Measurements from ENCODE around the gene BCAS3.
A peak's percentile ranks its signal among the peaks of the same experiment; 100 is the strongest.
"Not testable (repeated sequence)": the region's sequence is repeated elsewhere in the genome, so short reads cannot be mapped to it uniquely, and the experiment has no call there.

Gene BCAS3

DNA sequence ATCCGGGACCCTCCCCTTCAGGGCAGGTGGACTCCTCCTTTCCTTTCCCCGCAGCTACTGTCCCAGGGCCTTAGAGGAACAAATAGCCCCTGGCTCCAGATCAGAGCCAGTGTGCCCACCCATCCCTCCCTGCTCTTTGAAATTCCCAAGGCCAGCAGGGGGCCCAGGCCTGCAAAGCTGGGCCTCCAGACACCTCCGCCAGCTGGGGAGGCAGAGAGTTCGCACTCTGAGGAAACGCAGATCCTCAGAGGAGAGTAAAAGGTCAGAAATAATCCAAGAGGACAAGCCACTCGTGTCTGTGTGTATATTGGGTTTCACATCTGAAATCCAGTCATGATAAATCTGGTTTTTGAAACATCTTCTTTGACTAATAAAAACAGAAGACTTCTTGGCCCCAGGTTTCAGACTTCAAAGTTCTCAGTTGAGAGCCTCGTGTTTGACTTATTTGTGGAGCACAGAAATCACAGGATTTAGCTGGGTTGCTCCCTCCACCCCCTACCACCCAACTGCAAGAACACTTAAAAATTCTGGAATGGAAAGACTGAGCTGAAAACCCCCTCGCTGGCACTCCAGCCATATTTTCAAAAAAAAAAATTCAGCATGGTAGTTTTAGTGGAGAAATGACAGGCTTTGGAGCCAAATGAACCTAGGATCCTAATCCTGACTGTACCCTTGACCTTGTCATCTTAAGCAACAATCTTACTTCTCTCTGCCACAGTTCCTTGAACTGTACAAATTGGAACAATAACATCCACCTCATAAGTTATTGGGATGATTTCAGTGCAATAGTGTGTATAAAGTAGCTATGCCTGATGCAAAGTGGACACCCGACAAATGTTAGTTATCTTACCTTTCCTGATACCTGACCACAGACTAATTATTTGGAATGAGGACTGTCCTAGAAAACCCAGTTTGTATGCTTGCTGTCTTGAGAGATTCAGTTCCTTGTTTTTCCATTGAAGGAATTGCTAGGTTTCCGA lies 677.5 kb downstream of the BCAS3 start:
- DNase-seq: no peak

DNA sequence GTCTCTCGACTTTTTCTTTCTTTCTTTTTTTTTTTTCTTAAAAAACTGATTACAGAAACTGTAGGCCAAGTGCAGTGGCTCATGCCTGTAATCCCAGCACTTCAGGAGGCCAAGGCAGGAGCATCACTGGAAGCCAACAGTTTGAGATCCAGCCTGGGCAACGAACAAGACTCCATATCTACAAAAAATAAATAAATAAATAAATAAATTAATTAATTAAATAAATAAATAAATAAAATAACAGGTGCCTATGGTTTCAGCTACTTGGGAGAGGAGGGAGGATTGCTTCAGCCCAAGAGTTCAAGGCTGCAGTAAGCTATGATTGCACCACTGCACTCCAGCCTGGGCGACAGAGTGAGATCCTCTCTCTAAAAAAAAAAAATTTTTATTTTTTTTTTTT lies 679.4 kb downstream of the BCAS3 start:
- DNase-seq: not testable (repeated sequence)

DNA sequence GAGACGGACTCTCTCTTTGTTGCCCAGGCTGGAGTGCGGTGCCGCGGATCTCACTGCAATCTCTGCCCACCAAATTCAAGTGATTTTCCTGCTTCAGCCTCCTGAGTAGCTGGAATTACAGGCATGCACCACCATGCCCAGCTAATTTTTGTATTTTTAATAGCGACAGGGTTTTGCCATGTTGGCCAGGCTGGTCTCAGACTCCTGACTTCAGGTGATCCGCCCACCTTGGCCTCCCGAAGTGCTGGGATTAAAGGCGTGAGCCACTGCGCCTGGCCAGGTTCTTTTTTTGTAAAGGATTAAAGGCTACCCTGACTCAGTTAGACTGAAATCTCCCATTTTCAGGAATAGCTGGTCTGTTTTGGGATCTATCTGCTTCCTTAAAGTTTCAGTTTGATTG lies 681.9 kb downstream of the BCAS3 start:
- not testable (repeated sequence) for DNase-seq

DNA sequence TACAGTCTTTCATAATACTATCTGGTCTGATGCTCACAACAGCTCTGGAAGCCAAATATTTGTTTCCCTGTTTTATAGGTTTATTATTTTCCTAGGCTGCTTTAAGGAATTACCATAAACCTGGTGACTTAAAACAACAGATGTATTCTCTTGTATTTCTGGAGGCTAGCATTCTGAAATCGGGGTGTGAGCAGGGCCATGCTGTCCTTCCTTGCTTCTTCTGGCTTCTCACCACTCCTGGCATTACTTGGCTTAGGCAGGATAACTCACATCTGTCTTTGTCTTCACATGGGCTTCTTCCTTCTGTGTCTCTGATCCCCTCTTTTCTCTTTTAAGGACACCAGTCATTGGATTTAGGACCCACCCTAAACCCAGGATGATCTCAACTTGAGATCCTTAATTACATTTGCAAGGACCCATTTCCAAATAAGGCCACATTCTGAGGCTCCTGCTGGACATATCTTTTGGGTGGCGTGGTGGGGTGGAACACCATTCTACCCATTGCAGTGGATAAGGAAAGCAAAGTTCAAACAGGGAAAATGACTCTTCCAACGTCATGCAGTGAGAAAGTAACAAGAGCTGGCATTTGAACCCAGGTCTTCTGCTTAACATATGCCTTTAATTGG lies 682.8 kb downstream of the BCAS3 start:
- DNase-seq: no peak

DNA sequence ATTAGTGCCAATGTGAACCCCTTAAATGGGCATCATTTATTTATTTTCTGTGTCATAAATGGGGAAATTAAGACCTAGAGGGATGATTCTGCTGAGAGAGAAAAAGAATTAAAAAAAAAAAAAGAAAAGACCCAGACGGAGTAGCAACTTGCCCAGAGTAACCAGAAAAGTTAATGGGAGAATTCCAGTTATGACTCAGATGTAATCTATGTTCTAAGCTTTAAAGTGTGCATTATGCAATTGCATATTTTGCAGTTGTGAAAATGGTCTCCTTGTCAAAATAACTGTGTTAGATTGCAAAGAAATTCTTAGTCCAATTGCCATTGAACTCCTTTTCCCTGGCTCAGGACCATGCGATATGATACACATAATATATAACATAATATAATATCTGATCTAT lies 683.4 kb downstream of the BCAS3 start:
- DNase-seq: no peak

DNA sequence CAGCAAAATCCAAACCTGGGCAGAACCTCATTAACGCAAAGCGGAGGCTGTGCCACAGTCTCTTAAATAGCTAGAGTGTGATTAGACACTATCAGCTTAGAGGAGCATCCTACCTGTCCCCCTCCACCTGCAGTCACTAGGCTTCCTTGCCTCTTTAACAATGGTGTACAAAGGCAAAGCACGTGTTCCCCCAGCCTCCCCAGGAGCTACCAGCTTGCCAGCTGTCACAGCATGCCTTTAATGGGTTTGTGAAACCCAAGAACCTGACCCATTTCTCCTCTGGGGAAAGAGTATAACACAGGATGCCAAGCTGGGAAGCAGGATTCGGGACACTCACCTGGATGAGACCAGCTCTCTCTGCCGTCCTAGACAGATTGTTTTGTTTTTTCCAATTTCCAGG lies 684.7 kb downstream of the BCAS3 start:
- DNase-seq: no peak

DNA sequence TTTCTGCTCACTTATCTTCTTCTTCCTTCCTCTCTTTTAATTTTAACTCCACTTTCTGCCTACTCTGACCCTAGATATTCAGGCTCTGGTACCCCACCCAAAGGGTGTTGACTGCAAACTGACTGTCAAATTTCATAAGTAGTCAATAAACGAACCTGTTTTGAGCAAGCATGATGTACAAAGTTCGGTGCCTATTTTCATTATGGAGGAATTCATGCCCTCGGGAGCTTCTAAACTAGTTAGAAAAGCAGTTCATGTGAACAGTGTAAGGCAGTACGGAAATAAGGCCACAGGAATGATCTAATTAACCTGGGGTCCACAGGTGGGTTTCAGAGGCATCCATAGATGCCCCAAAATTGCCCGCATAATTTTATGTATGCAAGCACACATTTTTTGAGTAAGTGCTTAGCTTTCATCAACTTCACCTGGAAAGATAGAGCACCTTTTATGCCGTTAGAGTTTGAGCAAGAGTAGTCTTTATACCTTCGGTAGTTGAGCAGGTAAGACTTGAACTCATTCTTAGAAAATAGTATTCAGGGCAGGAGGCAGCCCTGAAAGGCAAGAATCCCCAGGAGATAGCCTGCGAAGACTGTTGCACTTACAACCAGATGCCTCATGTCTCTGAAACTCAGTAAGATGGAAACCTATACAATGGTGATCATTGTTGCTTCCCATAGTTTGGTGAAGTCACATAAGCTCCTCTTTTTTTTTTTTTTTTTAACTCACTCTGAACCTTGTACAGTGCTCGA lies 685.4 kb downstream of the BCAS3 start:
- no peak for DNase-seq

DNA sequence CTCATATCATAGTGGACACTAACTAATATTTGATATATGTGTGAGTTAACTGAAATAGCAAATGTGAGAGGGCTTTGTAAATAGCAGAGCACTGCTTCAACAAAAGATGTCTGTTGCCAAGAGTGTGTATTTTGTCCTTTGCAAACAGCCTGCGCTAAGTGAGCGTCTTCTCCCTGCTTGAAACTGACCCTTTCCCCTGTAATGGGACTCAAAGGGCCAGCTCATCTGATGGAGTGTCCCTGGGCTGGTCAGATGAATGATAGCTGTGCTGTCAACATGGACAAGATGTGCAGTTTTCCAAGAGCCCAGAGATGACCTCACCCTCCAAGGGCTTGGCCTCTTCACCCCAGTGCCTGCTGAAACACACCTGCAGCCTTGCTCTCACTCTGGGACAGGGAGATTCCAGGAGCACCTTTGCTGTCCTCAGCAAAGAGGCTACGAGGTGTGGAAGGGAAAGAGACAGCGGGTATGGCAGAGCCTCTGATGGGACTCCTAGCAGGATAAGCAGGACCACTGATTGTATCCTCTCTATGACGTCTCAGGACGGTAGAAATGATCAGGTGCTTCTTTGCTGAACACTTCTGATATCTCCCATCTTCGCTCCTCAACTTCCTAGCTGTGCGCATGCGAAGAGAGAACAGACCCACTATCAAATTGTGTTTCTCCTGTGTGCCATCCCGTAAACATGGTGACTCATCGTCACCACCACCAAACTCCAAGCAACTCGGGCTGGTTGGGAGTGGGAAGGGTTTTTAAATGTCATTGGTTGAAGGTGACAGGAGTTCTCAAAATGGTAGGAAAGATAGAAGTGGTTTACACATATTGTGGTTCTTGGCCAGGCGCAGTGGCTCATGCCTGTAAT lies 686.2 kb downstream of the BCAS3 start:
- no peak for DNase-seq

DNA sequence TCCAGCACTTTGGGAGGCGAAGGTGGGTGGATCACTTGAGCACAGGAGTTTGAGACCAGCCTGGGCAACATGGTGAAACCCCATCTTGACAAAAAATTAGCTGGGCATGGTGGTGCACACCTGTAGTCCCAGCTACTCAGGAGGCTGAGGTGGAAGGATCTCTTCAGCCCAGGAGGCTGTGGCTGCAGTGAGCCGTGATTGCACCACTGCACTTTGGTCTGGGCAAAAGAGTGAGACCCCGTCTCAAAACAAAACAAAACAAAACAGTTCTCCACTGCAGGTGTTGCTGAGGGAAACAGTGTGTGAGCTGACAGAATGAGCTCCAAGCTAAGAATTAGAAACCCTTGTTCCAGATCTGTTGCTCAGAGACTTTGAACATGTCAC lies 686.8 kb downstream of the BCAS3 start:
- no peak for DNase-seq

DNA sequence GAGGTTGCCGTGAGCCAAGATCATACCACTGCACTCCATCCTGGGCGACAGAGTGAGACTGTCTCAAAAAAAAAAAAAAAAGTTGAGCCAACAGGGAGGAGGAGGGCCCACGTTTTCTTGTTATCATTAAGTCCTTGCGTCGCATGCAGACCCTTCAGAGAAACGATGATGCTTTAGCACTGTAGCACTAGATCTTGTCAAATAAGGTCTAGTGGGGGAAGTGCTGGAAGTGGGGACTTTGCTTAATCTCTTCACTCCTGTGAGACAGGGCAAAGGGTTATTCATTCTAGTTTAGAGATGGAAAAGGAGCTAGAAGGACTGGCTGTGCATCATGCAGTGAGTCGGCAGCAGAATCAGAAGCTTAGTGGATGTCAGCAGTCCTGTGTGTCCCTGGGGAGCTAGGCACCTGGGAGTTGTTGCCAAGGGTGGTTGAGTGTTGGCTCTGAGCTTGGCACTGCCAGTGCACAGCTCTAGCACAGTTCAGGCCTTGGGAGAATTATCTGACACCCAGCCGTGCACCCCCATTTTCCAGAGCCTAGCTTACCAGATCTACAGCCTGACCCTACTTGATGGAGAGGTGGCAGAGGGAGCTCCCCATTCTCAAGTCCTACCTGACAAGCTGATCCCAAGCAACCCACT lies 688.5 kb downstream of the BCAS3 start:
- DNase-seq: no peak

DNA sequence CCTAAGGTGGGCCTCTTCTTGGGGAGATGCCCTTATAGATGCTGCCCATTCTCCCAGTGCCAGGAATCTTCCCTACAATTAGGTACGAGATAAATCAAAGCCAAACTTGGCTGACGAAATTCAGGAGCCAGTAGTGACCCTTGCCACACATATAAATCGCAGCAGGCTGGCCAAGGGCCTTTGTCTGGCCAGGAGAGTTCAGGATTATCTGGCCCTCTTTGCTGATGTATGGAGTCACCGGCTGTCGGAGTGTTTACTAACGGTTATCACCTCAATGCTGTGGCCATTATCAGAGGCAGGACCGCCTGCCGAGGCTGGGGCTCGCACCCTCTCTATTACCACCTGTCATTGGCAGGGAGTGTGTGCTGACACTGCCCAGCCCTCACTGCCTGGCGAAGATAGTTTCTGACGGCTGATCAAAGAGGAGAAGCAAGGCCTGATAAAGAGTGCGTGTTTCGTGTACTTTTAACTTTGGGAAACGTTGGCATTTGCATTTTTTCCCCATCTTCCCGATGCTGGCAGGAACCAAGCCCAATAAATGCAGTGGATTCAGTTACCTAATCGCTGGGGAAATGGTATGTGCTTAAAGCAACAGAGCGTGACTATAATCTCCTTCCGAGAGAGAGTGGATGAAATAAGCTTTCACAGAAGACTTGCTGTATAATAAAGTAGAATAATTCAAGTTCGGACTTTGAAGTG lies 689.2 kb downstream of the BCAS3 start:
- no peak for DNase-seq

DNA sequence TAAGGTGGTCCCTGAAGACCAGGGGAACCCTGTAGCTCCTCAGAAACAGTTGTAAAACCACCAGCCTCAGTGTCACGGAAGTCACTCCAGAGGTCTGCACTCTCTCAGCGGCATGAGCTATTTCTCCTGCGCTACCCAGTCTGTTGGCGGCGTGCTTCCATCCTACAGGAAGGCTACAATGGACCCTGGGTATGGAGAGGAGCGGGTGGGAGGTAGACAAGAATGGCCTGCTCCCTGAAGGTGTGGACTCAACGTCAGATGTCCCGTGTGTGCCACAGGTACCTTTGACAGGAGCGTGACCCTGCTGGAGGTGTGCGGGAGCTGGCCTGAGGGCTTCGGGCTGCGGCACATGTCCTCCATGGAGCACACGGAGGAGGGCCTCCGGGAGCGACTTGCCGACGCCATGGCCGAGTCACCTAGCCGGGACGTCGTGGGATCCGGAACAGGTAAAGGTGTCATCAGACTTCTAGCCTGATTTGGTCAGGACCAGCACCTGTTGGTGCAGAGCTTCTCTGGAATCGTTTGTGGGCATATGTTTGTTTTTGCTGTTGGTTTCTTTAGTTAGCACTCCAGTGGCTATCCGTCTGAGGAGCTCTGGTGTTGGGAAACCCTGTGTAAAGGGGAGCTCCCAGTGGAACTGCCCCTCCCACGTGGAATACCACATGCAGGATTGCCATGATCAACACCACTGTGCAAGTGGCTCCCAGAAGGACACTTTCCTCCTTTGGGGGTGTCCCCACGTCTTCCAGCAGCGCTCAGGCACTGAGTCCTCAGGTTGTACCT lies 690.6 kb downstream of the BCAS3 start:
- no peak for DNase-seq

DNA sequence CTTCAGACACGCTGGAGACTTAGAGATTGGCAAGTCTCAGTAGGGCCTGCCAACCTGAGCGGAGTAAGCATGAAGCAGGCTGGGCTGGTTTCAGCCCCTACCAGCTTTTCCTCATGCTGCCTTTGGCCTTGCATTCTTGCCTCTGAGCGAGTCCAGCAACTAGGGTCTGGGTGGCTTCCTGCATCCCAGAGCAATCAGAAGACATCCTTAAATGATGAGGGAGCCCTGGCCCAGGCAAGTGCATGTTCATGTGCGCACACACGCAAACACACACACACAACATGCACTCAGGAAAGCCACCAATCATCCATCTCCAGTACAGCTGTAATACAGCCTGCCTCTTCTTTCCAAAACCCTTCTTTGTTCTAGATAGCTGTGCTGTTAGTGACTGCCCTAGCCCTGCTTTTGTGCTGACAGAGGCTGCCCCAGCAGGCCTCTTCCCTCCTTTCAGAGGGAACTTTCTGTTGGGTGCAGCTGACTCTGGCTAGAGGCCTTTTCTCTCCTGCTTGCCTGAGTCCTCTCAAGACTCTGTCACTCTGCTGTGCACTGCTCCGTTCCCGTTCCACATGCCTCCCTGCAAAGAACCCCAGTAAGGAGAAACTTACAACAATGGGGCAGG lies 691.3 kb downstream of the BCAS3 start:
- peak; percentile 44 for DNase-seq

DNA sequence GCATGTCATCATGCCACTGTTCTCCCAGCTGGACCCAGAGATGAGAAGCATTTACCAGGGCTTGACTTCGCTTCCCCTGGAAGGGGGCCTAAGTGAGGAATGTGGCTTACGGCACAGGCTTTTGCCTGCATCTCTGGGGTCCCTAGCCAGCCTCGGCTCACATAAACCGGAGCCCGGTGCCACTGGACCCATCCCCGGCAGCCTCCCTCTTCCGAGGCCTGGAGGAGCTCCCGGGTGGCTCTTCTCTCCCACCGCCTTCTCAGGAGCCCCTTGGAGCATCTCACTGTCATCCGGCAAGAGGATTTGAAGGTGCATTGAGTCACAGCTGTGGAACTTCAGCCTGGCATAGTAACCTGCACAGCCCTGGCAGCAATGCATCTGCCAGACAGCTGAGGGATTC lies 692.1 kb downstream of the BCAS3 start:
- no peak for DNase-seq

DNA sequence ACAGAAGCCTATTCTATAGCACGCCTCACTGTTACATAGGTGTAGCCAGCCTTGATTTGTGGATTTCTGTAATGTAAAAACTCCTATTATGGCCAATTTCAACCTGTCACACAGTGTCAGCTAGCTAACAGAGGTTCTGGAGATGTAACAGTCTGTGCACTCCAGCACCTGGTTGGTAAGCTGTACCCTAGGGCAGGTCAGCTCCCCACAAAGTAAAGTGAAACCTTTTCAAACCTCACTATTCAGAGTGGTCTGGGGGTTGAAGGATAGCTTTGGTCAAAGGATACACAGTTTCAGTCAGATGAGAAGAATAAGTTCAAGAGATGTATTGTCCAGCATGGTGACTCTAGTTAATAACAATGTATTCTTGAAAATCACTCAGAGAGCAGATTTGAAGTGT lies 693.5 kb downstream of the BCAS3 start:
- DNase-seq: no peak

DNA sequence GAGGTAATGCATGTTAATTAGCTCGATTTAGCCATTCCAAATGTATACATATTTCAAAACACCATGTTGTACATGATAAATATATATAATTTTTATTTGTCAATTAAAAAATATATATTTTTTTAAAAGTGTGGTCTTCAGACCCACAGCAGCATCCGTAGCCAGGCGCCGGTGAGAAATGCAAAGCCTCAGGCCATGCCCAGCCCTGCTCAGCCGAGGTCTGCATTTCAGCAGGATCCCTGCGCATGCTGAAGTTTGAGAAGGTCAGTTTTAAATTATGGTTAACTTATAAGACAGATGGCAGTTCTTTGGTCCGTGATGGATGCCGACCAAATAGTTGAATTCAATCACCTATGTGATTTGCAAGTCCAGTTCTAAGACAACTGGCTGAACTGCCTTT lies 694.0 kb downstream of the BCAS3 start:
- DNase-seq: no peak

DNA sequence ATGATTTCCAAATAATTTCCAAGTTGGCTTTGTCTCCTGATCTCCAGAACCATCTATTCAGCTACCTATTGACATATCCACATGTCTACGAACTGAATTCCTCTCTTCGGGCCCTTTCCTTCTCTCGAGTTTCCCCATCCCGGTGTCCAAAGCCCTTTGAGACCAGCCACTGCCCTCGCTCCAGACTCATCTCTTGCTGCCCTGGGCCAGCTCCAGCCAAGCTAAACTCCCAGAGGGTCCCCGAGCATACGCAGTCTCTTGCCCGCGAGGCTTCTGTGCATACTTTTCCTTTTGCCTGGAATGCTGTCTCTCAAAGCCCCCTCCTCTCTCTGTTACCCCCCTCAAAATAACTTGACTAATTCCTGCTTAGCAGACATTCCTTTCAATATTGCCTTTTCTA lies 694.8 kb downstream of the BCAS3 start:
- DNase-seq: no peak

DNA sequence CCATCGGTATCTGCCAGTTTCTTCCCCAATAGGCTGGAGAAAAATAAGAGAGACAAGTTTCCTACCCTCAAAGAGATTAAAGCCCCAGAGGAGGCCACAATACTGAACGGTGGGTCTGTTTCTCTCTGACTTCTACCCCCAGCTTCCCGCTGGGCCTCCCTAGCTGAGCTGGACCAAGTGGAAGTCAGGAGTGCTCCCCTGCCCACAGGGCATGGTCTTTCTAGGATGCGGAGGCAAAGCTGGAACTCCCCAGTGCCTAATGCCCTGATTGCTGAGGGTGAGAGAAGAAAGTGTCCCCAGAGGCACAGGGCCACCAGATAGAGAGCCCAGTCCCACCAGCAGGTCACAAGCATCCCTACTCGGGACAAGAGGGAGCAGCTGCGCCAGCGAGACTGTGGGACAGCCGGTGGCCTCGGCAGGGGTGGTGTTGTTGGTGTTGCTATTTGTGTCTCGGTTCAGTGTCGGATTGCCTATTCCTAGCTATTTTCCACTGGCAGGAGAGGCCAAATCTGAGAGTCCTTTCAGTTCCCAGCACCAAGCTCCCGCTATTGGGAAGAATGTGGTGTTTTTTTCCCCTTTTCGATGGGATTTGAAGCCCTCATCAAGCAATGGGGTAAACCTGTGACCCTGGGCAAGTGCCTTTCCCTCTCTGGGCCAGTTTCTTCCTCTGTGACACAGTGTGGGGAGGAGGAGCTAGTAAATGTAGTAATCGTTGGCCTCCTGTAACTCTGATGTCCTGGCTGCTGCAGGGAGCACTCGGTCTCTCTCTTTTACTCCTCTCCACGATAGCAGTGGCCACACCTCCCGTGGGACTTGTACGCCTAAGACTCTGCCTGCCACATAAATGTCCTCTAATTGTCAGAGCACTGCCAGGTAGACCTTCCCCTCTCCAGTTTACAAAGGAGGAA lies 699.5 kb downstream of the BCAS3 start:
- DNase-seq: no peak

Data from retina (tissue), 1 donor.